ENCODE measurements around the gene ARHGEF17. TPM values are rescaled to one million over a fixed set of nuclear protein-coding genes. Genes with fewer than 3 reads are reported as not detected.

Gene ARHGEF17
- total and polyA plus RNA-seq, 2 of the 8 experiments (the other 6 are each of a cell fraction or from before 2014, with no cell fraction given) = 11.3 to 14.6 TPM

GRCh38 chr11:73396985-73397384 lies 88.9 kb downstream of the ARHGEF17 start:
- no peak overlapping the region for H3K14ac ChIP-seq (ENCODE audit: insufficient read length)
- FAIRE-seq = no peak
- TF ChIP-seq SAP30 (IDR thresholded peaks at IDR 0.05; ENCODE audit: insufficient read depth, insufficient replicate concordance, low read length) (no peak), SP1 (IDR thresholded peaks at IDR 0.05; ENCODE audit: low read depth, low read length) (no peak), ZNF274 (IDR thresholded peaks at IDR 0.05; ENCODE audit: borderline replicate concordance, extremely low read depth, low read length) (no peak), KDM4A (IDR thresholded peaks at IDR 0.05; ENCODE audit: low read depth, low read length, severe bottlenecking) (no peak), CREB1 (IDR thresholded peaks at IDR 0.05) (no peak), ASH2L (IDR thresholded peaks at IDR 0.05; ENCODE audit: low read length) (no peak), PHF8 (conservative IDR thresholded peaks at IDR 0.05; ENCODE audit: low read depth, low read length) (no peak), POLR2AphosphoS5 (IDR thresholded peaks at IDR 0.05; ENCODE audit: low read depth, low read length) (no peak), CTBP2 (IDR thresholded peaks at IDR 0.05; ENCODE audit: borderline replicate concordance, insufficient read depth, insufficient read length, low read length) (no peak), YY1 (IDR thresholded peaks at IDR 0.05; ENCODE audit: low read depth, low read length) (no peak), SP4 (IDR thresholded peaks at IDR 0.05; ENCODE audit: low read length) (no peak), EP300 (IDR thresholded peaks at IDR 0.05; ENCODE audit: borderline replicate concordance in 1 of 2, low read depth in 2 of 2, low read length in 2 of 2) (no peak), CHD2 (IDR thresholded peaks at IDR 0.05; ENCODE audit: low read length) (no peak), TEAD4 (IDR thresholded peaks at IDR 0.05; ENCODE audit: low read depth, low read length) (no peak), CEBPB (IDR thresholded peaks at IDR 0.05; ENCODE audit: low read depth, low read length) (no peak), BRCA1 (IDR thresholded peaks at IDR 0.05; ENCODE audit: low read depth, low read length) (no peak)

More at GRCh38 chr11:73396985-73397384, 88.9 kb downstream of the ARHGEF17 start:
- no peak overlapping the region for H4K8ac ChIP-seq (ENCODE audit: extremely low read depth, insufficient read depth, low read length)
- H3K79me2 ChIP-seq (ENCODE audit: control insufficient read depth in 1 of 2, insufficient read depth in 2 of 2, low read length in 2 of 2) = no peaks in the 10 kb centered on the region
- WGBS, 2 experiments (ENCODE audit: extremely low coverage in 1 of 2, insufficient coverage in 1 of 2, insufficient read length in 1 of 2, insufficient replicate concordance in 2 of 2, low coverage in 1 of 2, low lambda C conversion rate in 2 of 2, missing lambda C conversion rate in 1 of 2) = 97% methylated on average over 7 of the region's 7 CpGs; no CpG with 5 or more reads in 1 of the 2 experiments
- no peaks in the 10 kb centered on the region for H3K23me2 ChIP-seq (ENCODE audit: low read depth, low read length)
- H3K79me1 ChIP-seq (ENCODE audit: low read depth, low read length) = no peaks in the 10 kb centered on the region
- H2AFZ ChIP-seq (ENCODE audit: low read length) = no peak overlapping the region
- H2BK5ac ChIP-seq (ENCODE audit: low read depth, low read length) = no peak overlapping the region
- H3K23ac ChIP-seq (ENCODE audit: insufficient read length) = no peak overlapping the region
- H3K27me3 ChIP-seq (replicated peaks in 1 of 4; ENCODE audit: control insufficient read depth in 3 of 4, extremely low read depth in 1 of 4, insufficient read depth in 3 of 4, low read length in 3 of 4) = no peaks in the 10 kb centered on the region
- no peaks in the 10 kb centered on the region for H3K9me3 ChIP-seq (ENCODE audit: insufficient read depth in 2 of 2, low read depth in 1 of 2, low read length in 1 of 2)
- no peak overlapping the region for H3K4ac ChIP-seq (replicated peaks; ENCODE audit: insufficient read length, low read depth, low read length)
- no peak overlapping the region for H3K4me3 ChIP-seq (ENCODE audit: extremely low read depth in 1 of 4, insufficient read depth in 2 of 4, low read depth in 3 of 4, low read length in 4 of 4)
- no peak overlapping the region for H4K91ac ChIP-seq (replicated peaks; ENCODE audit: insufficient read length, low read length)
- H3K27ac ChIP-seq (ENCODE audit: low read depth, low read length) = no peak overlapping the region
- H3K36me3 ChIP-seq (ENCODE audit: control insufficient read depth in 2 of 4, insufficient read depth in 4 of 4, low read length in 3 of 4) = no peaks in the 10 kb centered on the region
- ChIA-PET POLR2A (ENCODE audit: partially characterized antibody) (interaction anchor here (0.6 to 2.7 kb wide), 6 partner anchors 12 to 669 kb away, joined by 3 to 8 read pairs (median 4); no protein-coding TSS in a partner anchor), CTCF (ENCODE audit: partially characterized antibody) (interaction anchor here (0.6 to 59.1 kb wide), 11 partner anchors 8 to 264 kb away, joined by 3 to 1456 read pairs (median 5); no protein-coding TSS in a partner anchor)
- H2BK120ac ChIP-seq (replicated peaks; ENCODE audit: low read depth, low read length) = no peak overlapping the region
- H2BK20ac ChIP-seq (ENCODE audit: low read length) = no peak overlapping the region
- no peak overlapping the region for H3K4me2 ChIP-seq (ENCODE audit: insufficient read depth in 1 of 2, low read depth in 2 of 2, low read length in 2 of 2)
- H3K56ac ChIP-seq (replicated peaks; ENCODE audit: insufficient read length, low read depth, low read length) = no peak overlapping the region
- H2BK12ac ChIP-seq (ENCODE audit: low read depth, low read length) = no peak overlapping the region
- H2BK15ac ChIP-seq (ENCODE audit: low read length) = no peak overlapping the region
- no peak overlapping the region for H2AK5ac ChIP-seq (ENCODE audit: low read depth, low read length)
- no peak overlapping the region for H3K18ac ChIP-seq (ENCODE audit: extremely low read depth, low read length)
- peaks cover 3 to 4% of the 10 kb centered on the region in 2 experiments for H4K20me1 ChIP-seq (replicated peaks in 1 of 2; ENCODE audit: control insufficient read depth in 1 of 2, insufficient read depth in 2 of 2, low read length in 2 of 2)
- DNase-seq (ENCODE audit: low read depth in 1 of 2, low spot score in 2 of 2) = no peak
- no peak overlapping the region for H4K5ac ChIP-seq (ENCODE audit: insufficient read length, low read depth, low read length)
- H3K4me1 ChIP-seq (replicated peaks in 1 of 4; ENCODE audit: control insufficient read depth in 3 of 4, insufficient read depth in 4 of 4, low read length in 3 of 4) = peaks cover 0 to 3% (median 0%) of the 10 kb centered on the region in 4 experiments; a peak in 2 of 7 replicates
- H3K9ac ChIP-seq (replicated peaks in 1 of 4; ENCODE audit: extremely low read depth in 1 of 4, low read depth in 3 of 4, low read length in 3 of 4) = no peak overlapping the region

Measured in H1 (cell line).